ENCODE measurements around the gene SAFB2.

SAFB2 gene

DNA sequence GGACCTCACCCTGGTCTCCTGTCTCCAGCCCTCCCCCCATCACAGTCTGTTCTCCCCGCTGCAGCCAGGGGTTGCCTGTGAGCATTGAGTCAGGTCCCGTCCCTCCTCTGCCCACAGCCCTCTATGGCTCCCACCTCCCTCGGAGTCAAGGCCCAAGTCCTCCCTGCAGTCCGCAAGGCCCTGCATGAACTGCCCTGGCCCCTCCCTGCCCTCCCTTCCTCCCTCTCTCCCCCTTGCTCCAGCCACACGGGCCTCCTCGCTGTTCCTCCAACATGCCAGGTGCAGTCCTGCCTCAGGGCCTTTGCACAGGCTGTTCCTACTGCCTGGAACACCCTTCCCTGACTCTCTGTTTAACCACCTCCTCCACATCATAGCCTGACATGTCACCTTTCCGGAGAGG is 57.6 kb downstream of the SAFB2 start:
- DNase-seq (ENCODE audit: low read depth in 2 of 2), result no peak
- no peak overlapping the region for H3K4me3 ChIP-seq (replicated peaks in 1 of 2; ENCODE audit: low read depth in 2 of 2, low read length in 2 of 2)
- TF ChIP-seq, protein P1, sequence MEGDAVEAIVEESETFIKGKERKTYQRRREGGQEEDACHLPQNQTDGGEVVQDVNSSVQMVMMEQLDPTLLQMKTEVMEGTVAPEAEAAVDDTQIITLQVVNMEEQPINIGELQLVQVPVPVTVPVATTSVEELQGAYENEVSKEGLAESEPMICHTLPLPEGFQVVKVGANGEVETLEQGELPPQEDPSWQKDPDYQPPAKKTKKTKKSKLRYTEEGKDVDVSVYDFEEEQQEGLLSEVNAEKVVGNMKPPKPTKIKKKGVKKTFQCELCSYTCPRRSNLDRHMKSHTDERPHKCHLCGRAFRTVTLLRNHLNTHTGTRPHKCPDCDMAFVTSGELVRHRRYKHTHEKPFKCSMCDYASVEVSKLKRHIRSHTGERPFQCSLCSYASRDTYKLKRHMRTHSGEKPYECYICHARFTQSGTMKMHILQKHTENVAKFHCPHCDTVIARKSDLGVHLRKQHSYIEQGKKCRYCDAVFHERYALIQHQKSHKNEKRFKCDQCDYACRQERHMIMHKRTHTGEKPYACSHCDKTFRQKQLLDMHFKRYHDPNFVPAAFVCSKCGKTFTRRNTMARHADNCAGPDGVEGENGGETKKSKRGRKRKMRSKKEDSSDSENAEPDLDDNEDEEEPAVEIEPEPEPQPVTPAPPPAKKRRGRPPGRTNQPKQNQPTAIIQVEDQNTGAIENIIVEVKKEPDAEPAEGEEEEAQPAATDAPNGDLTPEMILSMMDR (IDR thresholded peaks at IDR 0.05; ENCODE audit: low read depth, low read length), result no peak

DNA sequence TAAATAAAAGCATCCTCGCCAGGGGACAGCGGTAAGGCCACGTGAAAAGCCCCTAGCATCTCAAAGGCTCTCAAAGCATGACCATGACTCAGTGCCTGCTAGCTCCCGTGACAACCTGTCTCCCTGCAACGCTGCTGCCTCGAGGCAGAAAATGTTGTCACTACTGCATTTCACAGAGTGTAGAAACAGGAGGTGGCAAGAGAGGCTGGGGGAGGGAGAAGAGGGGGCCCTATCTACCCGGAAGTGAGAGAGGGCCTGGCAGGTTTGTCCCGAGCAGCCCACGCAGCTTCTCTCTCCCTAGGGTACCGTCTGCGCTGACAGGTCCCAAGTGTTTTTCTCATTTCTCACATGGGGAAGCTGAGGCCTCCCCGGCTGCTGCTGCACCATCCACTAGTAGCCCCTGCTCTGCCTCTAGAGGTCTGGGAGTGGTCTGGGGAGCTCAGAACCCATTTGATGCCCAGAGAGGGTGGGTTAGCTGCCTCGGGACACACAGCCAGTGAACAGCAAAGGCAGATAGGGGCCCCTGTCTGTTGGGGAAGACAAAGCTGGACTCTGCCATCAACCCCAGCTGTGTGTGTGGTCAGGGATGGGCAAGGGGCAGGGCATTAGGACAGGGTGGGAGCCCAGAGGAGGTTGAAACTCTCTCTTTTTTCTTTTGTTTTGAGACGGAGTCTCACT is 58.5 kb downstream of the SAFB2 start:
- TF ChIP-seq, protein P1 (IDR thresholded peaks at IDR 0.05; ENCODE audit: low read depth, low read length), result no peak
- no peak overlapping the region for H3K4me3 ChIP-seq (replicated peaks in 1 of 2; ENCODE audit: low read depth in 2 of 2, low read length in 2 of 2)
- peak; percentile 10 to 11 for DNase-seq (ENCODE audit: low read depth in 2 of 2)

DNA sequence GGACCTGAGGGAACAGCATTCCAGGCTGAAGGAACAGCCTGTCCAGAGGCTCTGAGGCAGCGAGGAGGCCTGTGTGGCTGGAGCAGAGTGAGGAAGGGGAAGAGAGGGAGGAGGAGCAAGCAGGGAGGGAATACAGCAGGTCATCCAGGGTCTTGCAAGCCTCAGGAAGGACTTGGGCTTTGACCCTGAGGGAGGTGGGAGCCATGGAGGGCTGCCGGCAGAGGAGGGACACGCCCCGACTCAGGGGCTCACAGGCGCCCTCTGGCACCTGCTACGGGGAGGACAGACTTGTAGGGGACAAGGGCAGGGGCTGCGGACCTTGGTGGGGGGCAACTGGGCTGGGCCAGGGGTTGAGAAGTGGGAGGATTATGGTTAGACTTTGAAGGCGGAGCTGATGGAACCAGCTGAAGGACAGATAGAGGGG is 59.6 kb downstream of the SAFB2 start:
- no peak for DNase-seq (ENCODE audit: low read depth in 2 of 2)
- TF ChIP-seq, protein P1 (IDR thresholded peaks at IDR 0.05; ENCODE audit: low read depth, low read length), result no peak
- no peak overlapping the region for H3K4me3 ChIP-seq (replicated peaks in 1 of 2; ENCODE audit: low read depth in 2 of 2, low read length in 2 of 2)

DNA sequence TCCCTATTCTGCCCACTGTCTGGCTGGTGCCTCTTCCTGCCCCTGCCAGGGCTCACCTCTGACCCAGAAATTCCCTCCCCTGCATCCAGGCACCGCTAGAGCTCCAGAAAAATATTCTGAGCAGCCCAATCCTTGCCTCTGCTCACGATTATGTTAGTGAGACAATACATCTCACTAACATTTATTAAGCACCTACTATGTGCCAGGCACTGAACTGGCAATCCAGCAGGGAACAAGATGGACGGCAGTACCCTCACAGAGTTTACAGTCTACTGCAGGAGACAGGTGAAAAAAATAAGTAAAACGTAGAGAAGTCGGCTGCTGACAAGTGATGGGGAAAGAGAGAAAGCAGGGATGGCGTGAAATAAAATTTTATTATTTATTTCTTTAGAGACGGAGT is 60.3 kb downstream of the SAFB2 start:
- DNase-seq (ENCODE audit: low read depth in 2 of 2), result no peak
- TF ChIP-seq, protein P1 (IDR thresholded peaks at IDR 0.05; ENCODE audit: low read depth, low read length), result no peak
- no peak overlapping the region for H3K4me3 ChIP-seq (replicated peaks in 1 of 2; ENCODE audit: low read depth in 2 of 2, low read length in 2 of 2)

DNA sequence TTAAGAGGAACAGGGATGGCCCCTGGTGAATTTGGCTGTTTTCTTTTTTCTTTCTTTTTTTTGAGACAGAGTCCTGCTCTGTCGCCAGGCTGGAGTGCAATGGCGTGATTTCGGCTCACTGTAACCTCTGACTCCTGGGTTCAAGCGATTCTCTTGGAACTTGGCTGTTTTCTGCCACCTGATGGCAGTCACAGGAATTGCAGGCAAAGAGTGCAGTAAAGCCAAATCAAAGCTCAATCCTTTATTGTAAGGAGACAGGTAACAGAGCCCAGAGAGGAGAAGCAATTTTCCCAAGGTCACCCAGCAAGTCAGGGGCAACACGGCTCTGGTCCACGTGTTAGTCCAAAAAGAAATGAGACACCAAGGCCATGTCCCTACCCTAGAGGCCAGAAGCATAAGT is 61.0 kb downstream of the SAFB2 start:
- H3K4me3 ChIP-seq (replicated peaks in 1 of 2; ENCODE audit: low read depth in 2 of 2, low read length in 2 of 2), result no peak overlapping the region
- DNase-seq (ENCODE audit: low read depth in 2 of 2), result no peak
- TF ChIP-seq, protein P1 (IDR thresholded peaks at IDR 0.05; ENCODE audit: low read depth, low read length), result peak; percentile 34

DNA sequence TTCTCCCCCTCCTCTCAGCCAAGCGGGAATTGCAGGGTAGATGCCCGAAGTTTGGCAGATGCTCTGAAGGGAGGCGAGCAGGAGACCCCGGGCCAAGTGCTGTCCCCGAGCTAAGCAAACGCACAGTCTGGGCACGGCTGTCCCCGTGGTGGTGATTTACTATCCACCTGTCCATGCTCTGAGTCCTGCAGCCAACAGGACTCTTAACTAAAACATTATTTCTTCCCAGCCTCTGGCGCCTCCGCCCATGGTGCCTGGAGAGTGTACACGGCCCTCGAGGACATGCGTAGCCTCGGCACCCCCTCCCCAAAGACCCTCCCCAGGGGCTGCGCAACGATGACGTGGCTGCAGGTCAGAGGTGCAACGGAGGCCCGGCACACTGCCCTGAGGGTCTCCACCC is 62.4 kb downstream of the SAFB2 start:
- TF ChIP-seq, protein P1 (IDR thresholded peaks at IDR 0.05; ENCODE audit: low read depth, low read length), result no peak
- DNase-seq (ENCODE audit: low read depth in 2 of 2), result no peak
- no peak overlapping the region for H3K4me3 ChIP-seq (replicated peaks in 1 of 2; ENCODE audit: low read depth in 2 of 2, low read length in 2 of 2)

DNA sequence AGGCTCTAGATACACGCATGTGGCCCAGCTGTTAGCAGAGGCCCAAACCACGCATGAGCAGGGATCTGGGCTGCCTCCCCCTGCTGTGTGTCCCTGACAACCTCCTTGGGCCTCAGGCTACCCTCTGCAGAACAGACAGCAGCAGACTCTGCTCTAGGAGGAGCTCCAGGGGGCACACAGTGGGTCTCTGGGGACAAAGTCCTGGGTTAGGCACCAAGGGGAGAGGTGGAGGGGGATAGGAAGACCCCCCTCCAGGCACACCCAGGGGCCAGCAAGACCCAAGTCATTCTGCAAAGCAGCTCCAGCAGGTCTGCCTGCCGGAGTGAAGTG is 62.8 kb downstream of the SAFB2 start:
- TF ChIP-seq, protein P1 (IDR thresholded peaks at IDR 0.05; ENCODE audit: low read depth, low read length), result no peak
- H3K4me3 ChIP-seq (replicated peaks in 1 of 2; ENCODE audit: low read depth in 2 of 2, low read length in 2 of 2), result no peak overlapping the region

More for the DNA sequence above, 62.8 kb downstream of the SAFB2 start:
- no peak for DNase-seq (ENCODE audit: low read depth in 2 of 2)
